ENCODE results near the gene TXLNA. TPM values are rescaled to one million over a fixed set of nuclear protein-coding genes. Genes with fewer than 3 reads are reported as not detected.

The TXLNA gene
- 61.2 and 74.8 TPM in 2 replicates for total RNA-seq

GRCh38 chr1:32179443-32180185 is at the start of gene TXLNA:
TXLNA (plus strand) TSS chr1:32179675; CDS start chr1:32180346, 671 bp downstream.

GRCh38 chr1:32200226-32201010 is 20.9 kb downstream of the TXLNA start, which contains the start of gene CCDC28B:
CCDC28B (plus strand) TSS chr1:32200595; CDS start chr1:32201936, 1,341 bp downstream.

GRCh38 chr1:32205401-32206370 is 26.2 kb downstream of the TXLNA start, which contains the start of gene IQCC:
IQCC (plus strand) TSS chr1:32205671; CDS start chr1:32205682, 11 bp downstream.

GRCh38 chr1:32208891-32209328 is 29.4 kb downstream of the TXLNA start, which contains the start of gene DCDC2B:
DCDC2B (plus strand) TSS chr1:32209089; CDS start chr1:32209094, 5 bp downstream.

GRCh38 chr1:32221980-32222755 is 42.7 kb downstream of the TXLNA start, which contains the start of the genes EIF3I and TMEM234:
EIF3I (plus strand) TSS chr1:32222407; CDS start chr1:32222442, 35 bp downstream.
TMEM234 (minus strand) TSS chr1:32222353; CDS start chr1:32222322, 31 bp downstream.

GRCh38 chr1:32246888-32247273 is 67.4 kb downstream of the TXLNA start, which contains the start of gene FAM167B:
FAM167B (plus strand) TSS chr1:32247222; CDS start chr1:32247422, 200 bp downstream.

Other genes starting within 250 kb of the TXLNA start
- 215 and 275 TPM in 2 replicates for gene PTP4A2, start 241.3 kb upstream of the TXLNA start, total RNA-seq
- gene KHDRBS1, start 165.8 kb upstream of the TXLNA start, total RNA-seq: 36.6 and 62.8 TPM in 2 replicates
- 2.4 and 4.5 TPM in 2 replicates for gene TMEM39B, start 106.7 kb upstream of the TXLNA start, total RNA-seq
- gene KPNA6, start 71.6 kb upstream of the TXLNA start, total RNA-seq: 38.3 and 57.2 TPM in 2 replicates
- gene CCDC28B, start 20.9 kb downstream of the TXLNA start, total RNA-seq: 2.7 and 3.5 TPM in 2 replicates
- gene IQCC, start 26.0 kb downstream of the TXLNA start, total RNA-seq: 1.9 and 3.1 TPM in 2 replicates
- gene DCDC2B, start 29.4 kb downstream of the TXLNA start, total RNA-seq: not detected in 2 replicates
- gene TMEM234, start 42.7 kb downstream of the TXLNA start, total RNA-seq: 10.9 and 11.2 TPM in 2 replicates
- 235 and 510 TPM in 2 replicates for gene EIF3I, start 42.7 kb downstream of the TXLNA start, total RNA-seq
- 0.34 TPM in 1 of 2 replicates, not detected in the other for gene FAM167B, start 67.5 kb downstream of the TXLNA start, total RNA-seq
- under 0.01 TPM in 1 of 2 replicates, not detected in the other for gene LCK, start 71.6 kb downstream of the TXLNA start, total RNA-seq
- 64.3 and 91.8 TPM in 2 replicates for gene HDAC1, start 112.4 kb downstream of the TXLNA start, total RNA-seq
- 4.4 and 17.9 TPM in 2 replicates for gene MARCKSL1, start 156.6 kb downstream of the TXLNA start, total RNA-seq
- 0.34 and 0.71 TPM in 2 replicates for gene FAM229A, start 182.8 kb downstream of the TXLNA start, total RNA-seq
- 0.28 and 0.34 TPM in 2 replicates for gene TSSK3, start 182.9 kb downstream of the TXLNA start, total RNA-seq
- 42.4 and 47.7 TPM in 2 replicates for gene BSDC1, start 214.8 kb downstream of the TXLNA start, total RNA-seq